ENCODE measurements around the gene ATXN7. TPM values are rescaled to one million over a fixed set of nuclear protein-coding genes. Genes with fewer than 3 reads are reported as not detected.

Gene ATXN7
- total and polyA plus RNA-seq, 2 of the 4 experiments (the other 2 are of a cell fraction) = 8.6 to 13.6 TPM

DNA sequence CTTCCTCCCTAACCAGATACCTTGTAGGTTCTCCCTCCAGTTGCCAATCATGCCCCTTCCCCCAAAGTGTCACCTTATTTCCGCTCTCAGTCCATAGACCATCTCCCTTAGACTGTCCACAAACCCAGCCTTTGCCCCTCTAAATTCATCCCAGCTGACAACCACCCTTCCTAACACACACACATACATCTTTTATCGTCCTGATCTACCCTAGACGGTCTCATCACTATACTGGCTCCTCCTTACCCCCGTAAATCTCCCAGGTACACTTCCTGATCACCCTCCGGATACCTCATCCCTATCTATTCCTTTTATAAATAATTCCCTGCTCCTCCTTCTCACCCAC is 890 bp upstream of the ATXN7 start:
- Histone ChIP-seq H4K5ac (ENCODE audit: low read depth, low read length) (peak overlapping the region; percentile 28), H2AK5ac (ENCODE audit: low read depth, low read length) (peak overlapping the region; percentile 94), H4K91ac (ENCODE audit: insufficient read depth, low read depth, low read length) (peak overlapping the region; percentile 91), H3K9ac (ENCODE audit: low read depth, low read length) (peak overlapping the region; percentile 95), H2BK5ac (ENCODE audit: low read depth, low read length, poor library complexity, severe bottlenecking) (peak overlapping the region; percentile 93), H3K4me2 (ENCODE audit: low read depth, low read length) (peak overlapping the region; percentile 93), H2AFZ (replicated peaks; ENCODE audit: low read length, poor library complexity) (peak overlapping the region; percentile 96), H2BK20ac (ENCODE audit: low read depth, low read length) (no peak overlapping the region), H4K20me1 (ENCODE audit: insufficient read depth, low read length) (no peaks in the 10 kb centered on the region; the same call in 1 of the 2 replicates), H3K36me3 (ENCODE audit: control insufficient read depth, insufficient read depth, low read length) (no peaks in the 10 kb centered on the region; the same call in 1 of the 2 replicates), H3K18ac (ENCODE audit: low read depth, low read length) (peak overlapping the region; percentile 67), H3K14ac (replicated peaks; ENCODE audit: low read depth, low read length) (peak overlapping the region; percentile 97), H3K9me3 (ENCODE audit: control insufficient read depth, insufficient read depth, low read length) (no peaks in the 10 kb centered on the region), H4K8ac (ENCODE audit: low read depth in 2 of 2, low read length in 2 of 2) (peak overlapping the region; percentile 39 to 97), H2AK9ac (replicated peaks; ENCODE audit: low read depth, low read length, poor library complexity) (peak overlapping the region; percentile 94), H3K9me1 (ENCODE audit: insufficient read depth, low read length) (peaks cover 7% of the 10 kb centered on the region), H3K79me1 (ENCODE audit: low read depth in 1 of 2, low read length in 2 of 2) (peaks cover 44 to 63% of the 10 kb centered on the region in 2 experiments), H3K27me3 (ENCODE audit: control insufficient read depth, insufficient read depth, low read length) (no peaks in the 10 kb centered on the region), H3K23ac (ENCODE audit: low read depth, low read length) (peak overlapping the region; percentile 100), H3K4me3 (ENCODE audit: insufficient read depth, low read depth, low read length) (peak overlapping the region; percentile 94), H3K4ac (ENCODE audit: low read depth, low read length) (peak overlapping the region; percentile 90), H3K4me1 (ENCODE audit: control insufficient read depth, insufficient read depth, low read length) (peaks cover 3% of the 10 kb centered on the region; the same call in 1 of the 2 replicates), H3K56ac (ENCODE audit: extremely low read depth, insufficient read depth, low read length) (peak overlapping the region; percentile 57; the same call in 1 of the 2 replicates), H2BK15ac (ENCODE audit: low read depth, low read length) (peak overlapping the region; percentile 74; the same call in 1 of the 3 replicates), H3K27ac (ENCODE audit: insufficient read depth, low read length) (peak overlapping the region; percentile 90), H2BK120ac (ENCODE audit: low read depth, low read length) (peak overlapping the region; percentile 57)
- BruUV-seq (replicated peaks) = no TSS peak
- ChIA-PET CTCF (no interaction called here), POLR2A (ENCODE audit: unreplicated experiment) (no interaction called here)
- in situ Hi-C loops (cut with MboI; ENCODE audit: low sequenced_read_pairs) = no loop called here
- dilution Hi-C loops (cut with HindIII; ENCODE audit: low sequenced_read_pairs, unreplicated experiment) = no loop called here
- ATAC-seq (ENCODE audit: low read depth) = no peak
- TF ChIP-seq RAD21 (IDR thresholded peaks at IDR 0.05; ENCODE audit: low read length) (no peak), RCOR1 (IDR thresholded peaks at IDR 0.05; ENCODE audit: insufficient replicate concordance, low read length) (no peak), SMC3 (IDR thresholded peaks at IDR 0.05; ENCODE audit: low read depth, low read length) (no peak), BHLHE40 (IDR thresholded peaks at IDR 0.05; ENCODE audit: low read depth, low read length) (no peak), MAZ (IDR thresholded peaks at IDR 0.05; ENCODE audit: borderline replicate concordance, low read depth, low read length) (no peak), MXI1 (IDR thresholded peaks at IDR 0.05; ENCODE audit: borderline replicate concordance, low read depth, low read length) (no peak), ELK1 (IDR thresholded peaks at IDR 0.05; ENCODE audit: borderline replicate concordance, low read depth, low read length) (no peak), CTCF (conservative IDR thresholded peaks at IDR 0.05; ENCODE audit: low read depth, low read length) (no peak), POLR2A (IDR thresholded peaks at IDR 0.05; ENCODE audit: low read depth, low read length) (no peak), CEBPB (IDR thresholded peaks at IDR 0.05; ENCODE audit: low read depth, low read length) (no peak), MAFK (IDR thresholded peaks at IDR 0.05; ENCODE audit: low read depth, low read length) (no peak)
- intact Hi-C loops (cut with micrococcal nuclease) = loop anchor here (2.0 to 5.0 kb wide), 2 partner anchors 115 to 130 kb away; no protein-coding TSS in a partner anchor
- DNase-seq = no peak
- WGBS, 2 experiments (ENCODE audit: extremely low coverage in 2 of 2, insufficient read length in 1 of 2) = 41% methylated on average over 5 of the region's 5 CpGs; no CpG with 5 or more reads in 1 of the 2 experiments
